Prostate gland (tissue), 2 donors: ENCODE data around the gene NMNAT2. TPM values are rescaled to one million over a fixed set of nuclear protein-coding genes. Genes with fewer than 3 reads are reported as not detected.

Experiments
- DNase-seq: peaks from one replicate; pipeline ENCODE4 v3.0.0-alpha.2; 2019; ENCODE audit warnings: low spot score
- H3K27ac ChIP-seq, 2 donors: fragments of 200-600 bp; sonication (generic); 2 replicates each; pipeline ENCODE4 v1.5.1; 2017 to 2019
- H3K27me3 ChIP-seq: fragments of 200-600 bp; sonication (generic); replicated peaks from 2 replicates; pipeline ENCODE4 v1.5.1; 2019; ENCODE audit not compliant: insufficient read depth
- H3K36me3 ChIP-seq, 2 donors: fragments of 200-600 bp; sonication (generic); 1 replicate in 1 of 2; 2 replicates in 1 of 2; pipeline versions ENCODE4 v1.5.1 to v1.8.1; 2017 to 2019
- H3K4me1 ChIP-seq: fragments of 200-600 bp; sonication (generic); replicated peaks from 2 replicates; pipeline ENCODE4 v1.5.1; 2019
- H3K4me3 ChIP-seq, 2 donors: fragments of 200-600 bp; sonication (generic); 2 replicates each; pipeline ENCODE4 v1.5.1; 2017 to 2019
- H3K9me3 ChIP-seq: fragments of 200-600 bp; sonication (generic); 2 replicates; pipeline ENCODE4 v1.5.1; 2017
- POLR2A ChIP-seq: fragments of 450-650 bp; IDR thresholded peaks from one replicate; pipeline ENCODE4 v1.6.1; 2016; ENCODE audit warnings: antibody characterized with exemption, mild to moderate bottlenecking
- POLR2AphosphoS5 ChIP-seq: sonication (generic); formaldehyde crosslinking; IDR thresholded peaks from one replicate; pipeline ENCODE4 v1.6.1; 2017; ENCODE audit warnings: antibody characterized with exemption
- WGBS: methylation state at CpG from one replicate; pipeline ENCODE4 v1.1.5; 2018; 5-methylcytosine and 5-hydroxymethylcytosine counted together
- intact Hi-C: fragments of 100-400 bp; cut with DNase I; formaldehyde crosslinking; loops from one replicate; pipeline ENCODE4 v1.14.2; 2022
- total RNA-seq, 2 donors: library from RNA; depleted of rRNA; stranded (reverse); fragments of >200 nt; gene quantifications; one replicate each; pipeline ENCODE4 v1.1.0, GENCODE V29; 2016
- TF ChIP-seq, protein P1 (sequence below), 4 experiments: fragments of 200-600 bp in 2 of 4; fragments of 450-650 bp in 2 of 4; sonication (generic) in 2 of 4; IDR thresholded peaks; 1 replicate in 3 of 4; 2 replicates in 1 of 4; pipeline ENCODE4 v1.5.1; 2016 to 2019; ENCODE audit warnings: antibody characterized with exemption in 4 of 4, mild to moderate bottlenecking in 2 of 4, moderate library complexity in 2 of 4

NMNAT2 gene
- total RNA-seq, 2 donors from 2014 or later = 0.27 to 41.0 TPM

DNA sequence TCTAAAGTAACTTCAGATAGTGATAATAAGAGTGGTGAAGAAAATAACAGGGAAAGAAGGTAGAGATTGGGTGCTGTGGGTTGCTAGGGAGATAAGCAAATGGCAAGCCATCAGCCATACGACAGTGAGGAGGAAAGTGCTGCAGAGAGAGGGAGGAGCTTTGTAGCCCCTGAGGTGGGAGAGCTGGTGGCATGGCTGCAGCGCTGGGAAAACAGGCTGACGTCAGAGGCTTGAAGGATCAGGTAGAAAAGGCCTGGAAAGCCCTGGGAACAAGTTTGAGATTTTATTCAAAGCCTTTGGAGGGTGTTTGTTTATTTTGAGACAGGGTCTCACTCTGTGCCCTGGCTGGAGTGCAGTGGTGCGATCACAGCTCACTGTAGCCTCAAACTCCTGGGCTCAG lies 109.5 kb downstream of the NMNAT2 start:
- no peaks in the 10 kb centered on the region for H3K36me3 ChIP-seq
- H3K4me1 ChIP-seq = no peaks in the 10 kb centered on the region
- no peak for TF ChIP-seq POLR2A
- TF ChIP-seq, protein P1, sequence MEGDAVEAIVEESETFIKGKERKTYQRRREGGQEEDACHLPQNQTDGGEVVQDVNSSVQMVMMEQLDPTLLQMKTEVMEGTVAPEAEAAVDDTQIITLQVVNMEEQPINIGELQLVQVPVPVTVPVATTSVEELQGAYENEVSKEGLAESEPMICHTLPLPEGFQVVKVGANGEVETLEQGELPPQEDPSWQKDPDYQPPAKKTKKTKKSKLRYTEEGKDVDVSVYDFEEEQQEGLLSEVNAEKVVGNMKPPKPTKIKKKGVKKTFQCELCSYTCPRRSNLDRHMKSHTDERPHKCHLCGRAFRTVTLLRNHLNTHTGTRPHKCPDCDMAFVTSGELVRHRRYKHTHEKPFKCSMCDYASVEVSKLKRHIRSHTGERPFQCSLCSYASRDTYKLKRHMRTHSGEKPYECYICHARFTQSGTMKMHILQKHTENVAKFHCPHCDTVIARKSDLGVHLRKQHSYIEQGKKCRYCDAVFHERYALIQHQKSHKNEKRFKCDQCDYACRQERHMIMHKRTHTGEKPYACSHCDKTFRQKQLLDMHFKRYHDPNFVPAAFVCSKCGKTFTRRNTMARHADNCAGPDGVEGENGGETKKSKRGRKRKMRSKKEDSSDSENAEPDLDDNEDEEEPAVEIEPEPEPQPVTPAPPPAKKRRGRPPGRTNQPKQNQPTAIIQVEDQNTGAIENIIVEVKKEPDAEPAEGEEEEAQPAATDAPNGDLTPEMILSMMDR (IDR thresholded peaks at IDR 0.05) = no peak
- no peak for TF ChIP-seq POLR2AphosphoS5
- 91% methylated on average over 4 of the region's 4 CpGs for WGBS
- no peaks in the 10 kb centered on the region for H3K27me3 ChIP-seq
- no peak overlapping the region for H3K4me3 ChIP-seq
- no peaks in the 10 kb centered on the region for H3K9me3 ChIP-seq
- no peak overlapping the region for H3K27ac ChIP-seq
- DNase-seq = no peak
- intact Hi-C loops = no loop called here

DNA sequence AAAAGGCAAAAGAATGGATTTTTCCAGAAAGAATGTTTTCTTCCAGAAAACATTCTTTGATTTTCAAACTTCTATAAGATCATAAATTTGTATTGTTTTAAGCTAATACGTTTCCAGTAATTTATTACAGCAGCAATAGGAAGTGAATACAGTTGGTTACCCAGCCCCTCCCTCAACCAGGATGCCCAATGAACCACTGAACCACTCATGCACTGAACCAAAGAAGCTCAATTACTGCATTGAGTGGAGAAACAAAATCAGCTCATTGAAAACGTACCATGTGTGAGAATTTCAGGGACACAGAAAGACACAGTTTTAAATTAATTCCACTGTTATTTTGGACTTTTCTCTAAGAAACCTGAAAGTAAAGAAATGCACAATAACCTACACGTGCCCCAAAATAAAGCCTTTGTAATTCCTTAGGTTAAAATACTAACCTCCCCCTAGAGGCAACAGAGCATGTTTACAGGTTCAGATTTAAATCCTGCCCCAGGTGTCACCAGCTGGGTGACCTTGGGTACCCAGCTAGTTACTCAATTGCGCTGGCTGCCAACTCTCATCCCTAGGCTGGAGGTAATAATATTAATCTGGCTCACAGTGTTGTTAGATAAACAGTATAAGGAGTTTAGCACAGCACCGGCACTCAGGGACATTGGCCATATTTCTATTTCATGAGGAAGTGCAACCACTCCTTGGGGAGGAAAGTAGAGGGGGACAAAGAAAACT lies 111.7 kb downstream of the NMNAT2 start:
- Histone ChIP-seq H3K9me3 (no peaks in the 10 kb centered on the region), H3K27me3 (no peaks in the 10 kb centered on the region), H3K4me3 (no peak overlapping the region), H3K4me1 (no peaks in the 10 kb centered on the region), H3K27ac (no peak overlapping the region), H3K36me3 (no peaks in the 10 kb centered on the region)
- DNase-seq = no peak
- 65% methylated on average over 5 of the region's 5 CpGs for WGBS
- TF ChIP-seq, protein P1 (IDR thresholded peaks at IDR 0.05) = no peak
- TF ChIP-seq POLR2A (no peak), POLR2AphosphoS5 (no peak)
- intact Hi-C loops = no loop called here

DNA sequence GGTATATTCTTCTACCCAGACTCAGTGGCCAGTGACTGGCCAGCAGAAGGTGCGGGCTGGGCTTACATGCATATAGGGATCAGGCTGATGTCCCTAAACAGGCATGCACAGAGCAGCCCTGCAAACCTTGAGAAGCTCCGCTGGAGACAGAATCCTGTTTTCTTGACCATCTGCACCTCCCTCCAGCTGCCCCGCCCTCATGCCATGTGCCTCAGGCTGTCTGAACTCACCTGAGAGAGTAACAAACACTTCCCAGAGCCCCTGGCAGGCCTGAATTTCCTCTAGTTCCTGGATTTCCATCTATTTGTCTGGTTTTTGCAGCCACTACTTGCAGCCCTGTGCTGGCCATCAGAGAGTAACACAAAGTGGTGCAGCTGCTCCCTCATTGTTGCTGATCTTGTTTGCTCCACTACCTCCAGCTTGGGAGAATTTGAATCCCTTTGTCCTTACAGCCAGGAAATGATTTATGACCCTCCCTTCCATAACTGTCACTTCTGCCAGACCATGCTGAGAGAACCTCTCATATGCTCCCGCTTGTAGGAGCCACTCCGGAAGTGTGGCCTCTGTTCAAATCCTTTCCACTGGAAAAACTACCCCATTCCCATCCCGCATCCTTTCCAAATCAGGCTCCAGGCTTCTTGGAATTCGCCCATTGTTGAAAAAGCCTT lies 113.6 kb downstream of the NMNAT2 start:
- DNase-seq = no peak
- H3K4me3 ChIP-seq = no peak overlapping the region
- intact Hi-C loops = no loop called here
- H3K4me1 ChIP-seq = no peaks in the 10 kb centered on the region
- H3K9me3 ChIP-seq = no peaks in the 10 kb centered on the region
- 64% methylated on average over 7 of the region's 7 CpGs for WGBS
- H3K27ac ChIP-seq = no peak overlapping the region
- H3K27me3 ChIP-seq = no peaks in the 10 kb centered on the region
- TF ChIP-seq POLR2AphosphoS5 (no peak), POLR2A (no peak)
- TF ChIP-seq, protein P1 (IDR thresholded peaks at IDR 0.05) = no peak
- H3K36me3 ChIP-seq = no peaks in the 10 kb centered on the region

DNA sequence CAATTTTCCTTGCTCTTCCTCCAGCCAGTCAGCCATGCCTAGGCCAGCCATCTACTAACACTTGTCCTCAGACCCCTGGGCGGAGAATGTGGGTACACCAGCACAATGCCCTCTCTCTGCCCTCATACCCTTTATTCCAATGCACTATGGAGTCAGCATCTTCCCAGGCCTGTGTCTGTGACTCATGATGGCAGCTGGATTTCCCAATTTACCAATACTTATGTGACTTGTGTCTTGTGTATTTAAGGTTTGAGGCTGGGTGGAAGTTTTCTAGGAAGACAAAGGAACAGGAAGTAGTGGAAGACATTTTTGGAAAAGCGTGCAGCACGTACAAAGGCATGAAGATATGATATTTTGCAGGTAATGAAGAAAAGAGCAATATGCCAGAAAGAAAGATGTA lies 114.3 kb downstream of the NMNAT2 start:
- no peaks in the 10 kb centered on the region for H3K4me1 ChIP-seq
- 95% methylated on average over 3 of the region's 3 CpGs for WGBS
- intact Hi-C loops = no loop called here

More for the DNA sequence above, 114.3 kb downstream of the NMNAT2 start:
- no peak for TF ChIP-seq POLR2AphosphoS5
- TF ChIP-seq, protein P1 (IDR thresholded peaks at IDR 0.05) = no peak
- no peak for TF ChIP-seq POLR2A
- H3K36me3 ChIP-seq = no peaks in the 10 kb centered on the region
- no peak overlapping the region for H3K27ac ChIP-seq
- H3K27me3 ChIP-seq = no peaks in the 10 kb centered on the region
- no peaks in the 10 kb centered on the region for H3K9me3 ChIP-seq
- DNase-seq = no peak
- H3K4me3 ChIP-seq = no peak overlapping the region
